GM10248 (cell line): ENCODE results near the gene RNF144A.

Experiments
- CTCF ChIA-PET: fragments of 300-600 bp; sonication (Branson Sonifier 250); formaldehyde crosslinking; extraction: SDS; loops from one replicate; lab custom pipeline; 2021; ENCODE audit warnings: antibody characterized with exemption; lab: Yijun Ruan, JAX
- POLR2A ChIA-PET: fragments of 350-650 bp; sonication (Branson Sonifier 250); formaldehyde crosslinking; extraction: SDS; loops from one replicate; lab custom pipeline; 2020; ENCODE audit warnings: antibody characterized with exemption; lab: Yijun Ruan, JAX
- DNase-seq: peaks from one replicate; pipeline ENCODE4 v3.0.0; 2012; ENCODE audit errors: extremely low spot score
- TF ChIP-seq, protein P1 (sequence below): IDR thresholded peaks from 2 replicates; pipeline ENCODE4 v1.5.1; 2012; ENCODE audit warnings: mild to moderate bottlenecking, low read depth; ENCODE audit errors: extremely low read depth, missing control alignments, control extremely low read depth

Gene RNF144A

DNA sequence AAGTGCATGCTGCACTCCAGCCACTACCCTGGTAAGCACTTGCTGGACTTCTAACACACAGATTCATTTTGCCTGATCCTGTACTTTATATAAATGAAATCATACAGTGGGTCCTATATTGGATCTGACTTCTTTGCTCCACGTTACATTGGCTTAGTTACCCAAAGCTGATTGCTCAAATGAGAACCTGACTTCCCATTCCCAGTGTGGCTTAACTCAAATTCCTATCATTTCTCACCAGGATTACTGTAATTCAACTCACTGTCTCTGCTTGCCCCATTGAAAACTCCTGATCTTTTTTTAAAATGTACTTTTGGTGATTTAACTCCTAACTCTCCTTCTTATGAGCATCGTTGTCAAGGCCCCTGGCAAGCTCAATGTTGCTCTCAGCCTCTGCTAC, 38.2 kb upstream of the RNF144A start:
- no peak for DNase-seq
- CTCF ChIA-PET: interaction anchor here (0.7 kb wide), 1 partner anchor 10 kb away, joined by 3 read pairs; no protein-coding TSS in a partner anchor
- TF ChIP-seq, protein P1, sequence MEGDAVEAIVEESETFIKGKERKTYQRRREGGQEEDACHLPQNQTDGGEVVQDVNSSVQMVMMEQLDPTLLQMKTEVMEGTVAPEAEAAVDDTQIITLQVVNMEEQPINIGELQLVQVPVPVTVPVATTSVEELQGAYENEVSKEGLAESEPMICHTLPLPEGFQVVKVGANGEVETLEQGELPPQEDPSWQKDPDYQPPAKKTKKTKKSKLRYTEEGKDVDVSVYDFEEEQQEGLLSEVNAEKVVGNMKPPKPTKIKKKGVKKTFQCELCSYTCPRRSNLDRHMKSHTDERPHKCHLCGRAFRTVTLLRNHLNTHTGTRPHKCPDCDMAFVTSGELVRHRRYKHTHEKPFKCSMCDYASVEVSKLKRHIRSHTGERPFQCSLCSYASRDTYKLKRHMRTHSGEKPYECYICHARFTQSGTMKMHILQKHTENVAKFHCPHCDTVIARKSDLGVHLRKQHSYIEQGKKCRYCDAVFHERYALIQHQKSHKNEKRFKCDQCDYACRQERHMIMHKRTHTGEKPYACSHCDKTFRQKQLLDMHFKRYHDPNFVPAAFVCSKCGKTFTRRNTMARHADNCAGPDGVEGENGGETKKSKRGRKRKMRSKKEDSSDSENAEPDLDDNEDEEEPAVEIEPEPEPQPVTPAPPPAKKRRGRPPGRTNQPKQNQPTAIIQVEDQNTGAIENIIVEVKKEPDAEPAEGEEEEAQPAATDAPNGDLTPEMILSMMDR: no peak
- POLR2A ChIA-PET: no interaction called here

DNA sequence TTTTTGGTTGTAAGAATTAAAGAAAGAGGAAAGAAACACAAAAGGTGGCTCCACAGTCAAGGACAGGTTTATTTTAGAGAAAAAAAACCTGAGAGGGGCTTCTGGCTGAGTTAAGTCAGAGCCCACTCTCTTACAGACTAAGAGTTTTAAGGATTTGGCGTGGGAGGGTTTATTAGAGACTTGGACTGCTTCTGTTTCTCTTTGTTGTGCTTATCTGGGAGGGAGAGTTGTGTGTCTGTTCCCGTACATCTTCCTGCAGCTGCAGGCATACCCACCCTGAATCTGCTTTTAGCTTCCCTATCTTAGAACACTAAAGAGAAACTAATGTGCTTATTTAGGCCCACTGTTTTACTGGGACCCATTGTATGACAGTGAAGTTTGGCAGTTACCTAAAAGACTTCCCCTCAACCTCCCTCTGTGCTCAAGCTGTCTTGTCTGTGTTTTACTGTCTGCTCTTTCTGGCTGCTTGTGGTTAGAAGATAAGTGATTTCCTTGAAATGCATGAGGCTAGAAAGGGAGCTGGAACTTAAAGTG, 36.9 kb upstream of the RNF144A start:
- ChIA-PET POLR2A (no interaction called here), CTCF (interaction anchor here (1.1 kb wide), 1 partner anchor 36 kb away, joined by 3 read pairs; no protein-coding TSS in a partner anchor)
- no peak for DNase-seq
- TF ChIP-seq, protein P1: no peak

DNA sequence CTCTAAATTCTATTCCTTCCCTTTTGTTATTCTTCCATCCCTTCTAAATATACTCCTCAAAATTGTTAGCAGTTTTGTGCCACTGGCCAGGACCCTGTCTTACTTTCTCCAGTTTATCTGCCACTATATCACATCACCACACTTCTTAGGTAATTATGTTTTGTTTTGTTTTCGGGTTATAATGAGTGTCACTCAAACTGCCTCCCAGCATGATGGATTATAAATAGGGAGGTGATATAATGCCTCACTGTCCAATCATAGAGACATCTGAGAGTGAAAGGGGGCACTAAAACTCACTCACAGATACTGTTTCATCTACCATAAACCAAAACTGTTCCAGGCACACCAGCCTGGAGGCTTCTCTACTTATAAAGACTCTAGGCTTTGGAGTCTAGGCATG, 36.2 kb upstream of the RNF144A start:
- TF ChIP-seq, protein P1: no peak
- no peak for DNase-seq
- ChIA-PET POLR2A (no interaction called here), CTCF (interaction anchor here (1.1 kb wide), 1 partner anchor 36 kb away, joined by 3 read pairs; no protein-coding TSS in a partner anchor)

DNA sequence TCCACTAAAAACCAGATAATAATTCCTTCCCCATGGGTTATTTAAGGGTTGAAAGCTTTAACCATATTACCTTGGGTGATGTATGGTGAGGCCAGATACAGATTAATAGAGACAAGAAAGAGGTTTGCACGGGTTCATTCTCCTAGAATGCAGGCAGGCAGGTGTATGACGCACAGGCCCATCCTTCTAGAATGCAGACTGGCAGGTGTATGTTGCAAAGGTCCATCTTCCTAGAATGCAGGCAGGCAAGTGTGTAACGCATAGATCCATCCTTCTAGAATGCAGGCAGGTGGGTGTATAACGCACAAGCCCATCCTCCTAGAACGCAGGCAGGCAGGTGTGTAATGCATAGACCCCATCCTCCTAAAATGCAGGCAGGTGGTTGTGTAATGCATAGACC, 35.7 kb upstream of the RNF144A start:
- DNase-seq: no peak
- CTCF ChIA-PET: no interaction called here
- TF ChIP-seq, protein P1: no peak
- POLR2A ChIA-PET: no interaction called here

DNA sequence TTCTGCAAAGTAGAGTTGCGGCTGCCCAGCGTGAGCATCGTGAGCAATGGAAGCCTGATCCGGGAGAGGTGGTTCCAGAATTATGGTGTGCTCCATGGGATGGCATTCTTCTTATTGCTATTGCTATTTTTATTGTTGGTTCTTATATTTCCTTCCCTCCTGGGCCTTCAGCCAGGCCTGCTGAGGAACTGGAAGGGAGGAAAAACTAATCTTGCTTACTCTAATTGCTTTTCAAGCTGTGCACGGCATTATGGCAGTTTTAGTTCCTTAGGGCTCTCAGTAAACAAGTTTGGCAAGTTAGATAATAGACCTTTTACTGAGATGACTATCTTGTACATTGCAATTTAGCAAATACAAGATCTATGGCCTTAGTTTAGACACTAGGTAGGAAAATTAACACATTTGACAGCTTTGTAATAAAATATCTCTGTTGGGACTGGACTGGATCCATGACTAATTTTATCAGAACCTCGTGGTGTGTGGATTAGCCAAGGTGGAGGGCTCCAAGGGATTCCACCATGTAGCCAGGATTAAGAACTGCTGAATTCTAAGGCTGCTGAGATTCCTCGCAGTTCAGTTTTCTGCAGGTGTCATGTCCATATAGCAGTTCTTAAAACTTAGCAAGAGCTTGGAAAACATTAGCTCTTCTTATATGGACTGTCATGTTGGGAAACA, 33.6 kb upstream of the RNF144A start:
- CTCF ChIA-PET: interaction anchor here (0.7 kb wide), 1 partner anchor 13 kb away, joined by 3 read pairs; no protein-coding TSS in a partner anchor
- no peak for DNase-seq
- TF ChIP-seq, protein P1: no peak
- POLR2A ChIA-PET: no interaction called here

DNA sequence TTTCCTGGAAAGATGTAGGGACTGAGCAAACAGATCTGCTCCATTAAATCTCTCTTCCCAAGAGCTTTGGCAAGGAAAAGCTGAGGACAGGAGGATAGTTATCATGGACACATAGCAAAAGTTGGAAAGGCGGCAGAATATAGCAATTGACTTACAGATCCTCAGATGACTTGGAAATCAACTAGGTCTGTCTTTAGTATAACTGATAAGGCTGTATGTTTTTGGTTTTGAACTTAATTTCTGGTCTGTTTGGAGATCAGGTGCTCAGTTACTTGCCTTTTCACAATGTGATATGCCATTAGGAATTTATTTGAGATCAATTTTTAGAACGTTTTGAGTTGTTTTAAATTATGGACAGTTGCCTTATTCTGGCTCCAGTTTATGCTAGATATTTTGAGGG, 31.7 kb upstream of the RNF144A start:
- CTCF ChIA-PET: interaction anchor here (1.0 to 1.5 kb wide), 7 partner anchors 9 to 39 kb away, joined by 3 to 8 read pairs (median 3); no protein-coding TSS in a partner anchor
- no peak for DNase-seq
- TF ChIP-seq, protein P1: no peak
- POLR2A ChIA-PET: no interaction called here
